Thyroid gland (tissue), 4 donors: ENCODE results near the gene SYTL4. TPM values are rescaled to one million over a fixed set of nuclear protein-coding genes. Genes with fewer than 3 reads are reported as not detected.

ENCODE experiments used
- DNase-seq, 2 donors: peaks; one replicate each; pipeline ENCODE4 v3.0.0-alpha.2; 2019
- H3K27ac ChIP-seq, 3 donors: fragments of 200-600 bp; sonication (generic); 1 replicate in 2 of 3; 2 replicates in 1 of 3; pipeline ENCODE4 v1.5.1; 2016 to 2019; ENCODE audit warnings: mild to moderate bottlenecking in 1 of 3, moderate library complexity in 1 of 3
- H3K27me3 ChIP-seq: fragments of 200-600 bp; sonication (generic); one replicate; pipeline ENCODE4 v1.5.1; 2019
- H3K36me3 ChIP-seq, 2 donors: fragments of 200-600 bp; sonication (generic); one replicate each; pipeline ENCODE4 v1.5.1; 2016 to 2019
- H3K4me1 ChIP-seq, 2 donors: fragments of 200-600 bp; sonication (generic); one replicate each; pipeline ENCODE4 v1.5.1; 2017 to 2019
- H3K4me3 ChIP-seq, 3 donors: fragments of 200-600 bp; sonication (generic); replicated peaks in 1 of 3; 1 replicate in 2 of 3; 2 replicates in 1 of 3; pipeline ENCODE4 v1.5.1; 2016; ENCODE audit warnings: mild to moderate bottlenecking in 1 of 3
- H3K9me3 ChIP-seq: fragments of 200-600 bp; sonication (generic); one replicate; pipeline ENCODE4 v1.5.1; 2017
- POLR2A ChIP-seq, 2 donors: fragments of 450-650 bp; IDR thresholded peaks; one replicate each; pipeline ENCODE4 v1.6.1; 2017; ENCODE audit warnings: antibody characterized with exemption in 2 of 2, mild to moderate bottlenecking in 2 of 2, moderate library complexity in 1 of 2
- WGBS, 2 donors: methylation state at CpG; one replicate each; pipeline ENCODE4 v1.1.5; 2017; 5-methylcytosine and 5-hydroxymethylcytosine counted together
- intact Hi-C: fragments of 100-400 bp; cut with DNase I; formaldehyde crosslinking; loops from one replicate; pipeline ENCODE4 v1.15.1; 2023
- total RNA-seq, 4 donors: library from RNA; depleted of rRNA; stranded (reverse); fragments of >200 nt; gene quantifications; one replicate each; pipeline ENCODE4 v1.2.3, GENCODE V29; 2016
- TF ChIP-seq, protein P1 (sequence below), 6 experiments: fragments of 200-600 bp in 3 of 6; fragments of 450-650 bp in 3 of 6; sonication (generic) in 3 of 6; IDR thresholded peaks; one replicate each; pipeline ENCODE4 v1.5.1; 2016 to 2019; ENCODE audit warnings: antibody characterized with exemption in 6 of 6, mild to moderate bottlenecking in 2 of 6, inconsistent platforms in 1 of 6, moderate library complexity in 1 of 6

The SYTL4 gene
- total RNA-seq, 4 donors from 2014 or later = 13.1 to 28.2 (median 23.2) TPM

DNA sequence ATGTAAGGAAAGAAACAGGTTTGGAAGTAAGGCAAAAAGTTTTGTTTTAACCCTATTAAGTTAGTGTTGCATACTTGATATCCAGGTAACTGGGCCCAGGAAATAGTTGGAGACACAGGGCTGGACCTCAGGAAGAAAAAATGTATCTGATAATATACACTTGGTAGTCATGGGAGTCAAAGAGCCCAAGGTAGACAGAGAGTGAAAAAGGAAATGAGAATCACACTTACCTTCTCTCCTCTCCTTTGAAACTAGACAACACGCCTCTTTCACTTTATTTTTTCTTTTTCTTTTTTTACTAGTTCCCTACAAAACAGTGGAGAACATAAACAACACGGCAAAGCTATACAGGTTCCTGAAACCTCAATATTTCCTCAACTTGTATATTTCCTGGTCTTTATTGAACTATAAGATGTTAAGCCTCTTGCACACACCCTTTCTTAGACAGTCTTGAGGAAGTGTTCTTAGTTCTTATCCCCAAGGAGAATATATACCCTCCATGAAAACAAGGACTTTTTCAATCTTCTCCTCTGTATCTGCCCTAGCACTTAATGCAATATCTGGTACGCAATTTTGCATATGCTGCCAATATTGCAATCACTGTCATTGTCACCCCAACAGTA, 27.2 kb downstream of the SYTL4 start:
- DNase-seq = no peak
- Histone ChIP-seq H3K27ac (no peak overlapping the region), H3K4me1 (no peaks in the 10 kb centered on the region), H3K27me3 (no peaks in the 10 kb centered on the region), H3K4me3 (no peak overlapping the region), H3K9me3 (no peaks in the 10 kb centered on the region), H3K36me3 (no peaks in the 10 kb centered on the region)
- intact Hi-C loops = no loop called here
- WGBS, 2 donors = 50 to 64% methylated on average over 3 of the region's 3 CpGs
- no peak for TF ChIP-seq POLR2A (IDR thresholded peaks at IDR 0.05)
- TF ChIP-seq, protein P1, sequence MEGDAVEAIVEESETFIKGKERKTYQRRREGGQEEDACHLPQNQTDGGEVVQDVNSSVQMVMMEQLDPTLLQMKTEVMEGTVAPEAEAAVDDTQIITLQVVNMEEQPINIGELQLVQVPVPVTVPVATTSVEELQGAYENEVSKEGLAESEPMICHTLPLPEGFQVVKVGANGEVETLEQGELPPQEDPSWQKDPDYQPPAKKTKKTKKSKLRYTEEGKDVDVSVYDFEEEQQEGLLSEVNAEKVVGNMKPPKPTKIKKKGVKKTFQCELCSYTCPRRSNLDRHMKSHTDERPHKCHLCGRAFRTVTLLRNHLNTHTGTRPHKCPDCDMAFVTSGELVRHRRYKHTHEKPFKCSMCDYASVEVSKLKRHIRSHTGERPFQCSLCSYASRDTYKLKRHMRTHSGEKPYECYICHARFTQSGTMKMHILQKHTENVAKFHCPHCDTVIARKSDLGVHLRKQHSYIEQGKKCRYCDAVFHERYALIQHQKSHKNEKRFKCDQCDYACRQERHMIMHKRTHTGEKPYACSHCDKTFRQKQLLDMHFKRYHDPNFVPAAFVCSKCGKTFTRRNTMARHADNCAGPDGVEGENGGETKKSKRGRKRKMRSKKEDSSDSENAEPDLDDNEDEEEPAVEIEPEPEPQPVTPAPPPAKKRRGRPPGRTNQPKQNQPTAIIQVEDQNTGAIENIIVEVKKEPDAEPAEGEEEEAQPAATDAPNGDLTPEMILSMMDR (IDR thresholded peaks at IDR 0.05) = no peak

DNA sequence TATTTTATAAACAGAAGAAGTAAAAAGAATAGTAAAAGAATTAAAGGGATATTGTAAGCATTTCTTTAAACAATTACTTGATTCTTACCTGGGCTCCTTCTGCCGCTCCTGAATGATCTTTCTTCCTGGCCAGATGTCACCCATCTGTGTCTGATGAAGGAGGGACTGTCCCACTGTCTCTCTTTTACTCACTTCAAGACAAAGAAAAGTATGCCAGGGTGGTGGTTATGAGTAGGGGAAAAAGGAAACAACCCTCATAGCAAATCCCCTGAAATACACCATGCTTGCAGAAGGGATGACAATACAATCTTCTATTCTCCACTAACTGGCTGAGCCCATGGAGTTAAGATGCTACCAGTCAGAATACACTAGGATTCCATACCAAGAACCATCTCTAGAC, 31.1 kb downstream of the SYTL4 start:
- H3K4me3 ChIP-seq = no peak overlapping the region
- H3K27ac ChIP-seq = no peak overlapping the region
- no peaks in the 10 kb centered on the region for H3K9me3 ChIP-seq
- WGBS, 2 donors = 88 to 100% methylated on average over 1 of the region's 1 CpG
- TF ChIP-seq POLR2A (IDR thresholded peaks at IDR 0.05) = no peak
- TF ChIP-seq, protein P1 (IDR thresholded peaks at IDR 0.05) = no peak
- no peaks in the 10 kb centered on the region for H3K27me3 ChIP-seq
- no peak for DNase-seq
- H3K4me1 ChIP-seq = no peaks in the 10 kb centered on the region
- intact Hi-C loops = no loop called here
- H3K36me3 ChIP-seq = no peaks in the 10 kb centered on the region

DNA sequence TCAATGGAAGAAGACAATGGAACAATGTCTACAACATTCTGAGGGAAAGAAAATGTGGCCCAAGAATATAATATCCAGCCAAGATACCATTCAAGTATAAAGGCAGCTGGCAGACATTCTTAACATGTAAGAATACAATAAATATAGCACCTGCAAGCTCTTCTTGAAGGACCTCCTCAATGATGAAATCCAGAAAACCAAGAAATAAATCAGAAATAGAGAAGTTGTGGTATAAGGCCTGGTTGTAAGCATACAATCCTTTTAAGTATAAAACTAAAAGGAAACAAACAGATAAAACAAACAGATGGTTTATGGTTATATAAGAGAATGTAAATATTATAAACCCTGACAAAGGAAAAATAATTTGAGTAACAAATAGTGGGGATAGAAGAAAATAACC, 33.4 kb downstream of the SYTL4 start:
- no peak for DNase-seq
- Histone ChIP-seq H3K27me3 (no peaks in the 10 kb centered on the region), H3K9me3 (no peaks in the 10 kb centered on the region), H3K4me1 (no peaks in the 10 kb centered on the region), H3K36me3 (no peaks in the 10 kb centered on the region), H3K4me3 (no peak overlapping the region), H3K27ac (no peak overlapping the region)
- no peak for TF ChIP-seq POLR2A (IDR thresholded peaks at IDR 0.05)
- TF ChIP-seq, protein P1 (IDR thresholded peaks at IDR 0.05) = no peak
- intact Hi-C loops = no loop called here

DNA sequence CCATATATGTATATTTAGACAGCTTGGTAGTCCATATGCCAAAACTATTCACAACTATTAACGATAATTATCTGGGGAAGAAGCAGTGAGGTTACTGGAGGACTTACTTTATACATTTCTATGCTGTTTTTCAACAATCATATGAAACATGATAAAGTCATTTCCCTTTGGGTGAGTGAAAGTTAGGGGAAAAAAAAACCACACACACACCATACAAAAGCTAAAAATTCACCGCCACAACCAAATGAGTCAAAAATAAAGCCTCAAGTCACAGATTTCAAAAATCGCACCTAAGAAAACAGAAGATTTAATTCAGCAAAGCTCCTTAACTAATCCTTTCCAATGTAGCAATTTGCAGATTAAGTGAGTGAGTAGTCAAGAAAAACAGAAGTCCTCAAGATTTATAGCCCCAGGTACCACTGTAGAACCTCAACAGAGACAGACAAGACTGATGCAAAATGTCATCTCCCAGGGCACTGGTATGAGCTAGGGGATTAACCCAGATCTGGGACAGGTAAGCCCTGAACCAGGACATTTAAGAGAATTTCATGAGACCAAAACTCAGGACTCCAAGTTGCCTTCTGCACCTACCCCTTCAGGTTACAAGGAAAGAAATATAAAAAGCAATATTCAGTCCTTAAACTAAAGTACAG, 35.1 kb downstream of the SYTL4 start:
- Histone ChIP-seq H3K9me3 (no peaks in the 10 kb centered on the region), H3K27ac (no peak overlapping the region), H3K36me3 (no peaks in the 10 kb centered on the region), H3K4me3 (no peak overlapping the region), H3K4me1 (no peaks in the 10 kb centered on the region), H3K27me3 (no peaks in the 10 kb centered on the region)
- 82 to 89% methylated on average over 3 of the region's 3 CpGs for WGBS, 2 donors
- DNase-seq = no peak
- intact Hi-C loops = no loop called here
- no peak for TF ChIP-seq POLR2A (IDR thresholded peaks at IDR 0.05)
- TF ChIP-seq, protein P1 (IDR thresholded peaks at IDR 0.05) = no peak

DNA sequence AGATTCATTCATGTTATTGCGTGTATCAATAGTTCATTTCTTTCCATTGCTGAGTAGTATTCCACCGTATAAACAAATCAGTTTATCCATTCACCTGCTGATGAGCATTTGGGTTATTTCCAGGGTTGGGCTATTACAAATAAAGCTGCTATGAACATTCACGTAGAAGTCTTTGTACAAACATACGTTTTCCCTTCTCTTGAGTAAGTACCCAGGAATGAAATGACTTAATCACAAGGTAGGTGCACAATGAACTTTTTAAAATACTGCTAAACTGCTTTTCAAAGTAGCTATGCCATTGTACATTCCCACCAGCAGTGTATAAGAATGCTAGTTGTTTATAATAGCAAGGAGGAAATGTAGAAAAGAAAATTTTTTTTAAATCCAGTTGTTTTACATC, 35.9 kb downstream of the SYTL4 start:
- WGBS, 2 donors = 84 to 87% methylated on average over 4 of the region's 4 CpGs
- no peak overlapping the region for H3K27ac ChIP-seq
- intact Hi-C loops = no loop called here
- TF ChIP-seq, protein P1 (IDR thresholded peaks at IDR 0.05) = no peak
- no peak for TF ChIP-seq POLR2A (IDR thresholded peaks at IDR 0.05)
- H3K36me3 ChIP-seq = no peaks in the 10 kb centered on the region
- DNase-seq = no peak
- H3K27me3 ChIP-seq = no peaks in the 10 kb centered on the region
- no peak overlapping the region for H3K4me3 ChIP-seq
- no peaks in the 10 kb centered on the region for H3K4me1 ChIP-seq
- no peaks in the 10 kb centered on the region for H3K9me3 ChIP-seq
